Measurements from ENCODE around the gene HOXB2.

DNA sequence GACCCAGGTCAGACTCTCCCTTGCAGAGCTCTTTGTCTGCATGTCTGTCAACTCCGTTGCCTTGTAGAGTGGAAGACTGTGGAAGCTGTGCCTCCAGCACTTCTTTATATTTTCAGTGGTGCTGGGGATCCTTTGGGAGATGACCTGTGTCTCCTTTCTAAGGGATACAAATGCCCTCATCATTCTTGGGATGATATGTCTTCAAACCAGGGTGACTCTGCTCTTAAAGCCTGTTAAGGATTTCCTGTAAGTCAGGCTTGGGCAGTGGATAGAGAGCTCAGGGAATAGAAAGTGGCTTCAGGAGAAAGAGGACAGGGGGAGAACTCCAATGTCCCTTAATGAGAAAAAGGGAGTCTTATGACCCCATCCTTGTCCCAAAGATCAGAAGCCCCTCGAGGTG is 43.6 kb upstream of the HOXB2 start:
- TF ChIP-seq, protein P1, sequence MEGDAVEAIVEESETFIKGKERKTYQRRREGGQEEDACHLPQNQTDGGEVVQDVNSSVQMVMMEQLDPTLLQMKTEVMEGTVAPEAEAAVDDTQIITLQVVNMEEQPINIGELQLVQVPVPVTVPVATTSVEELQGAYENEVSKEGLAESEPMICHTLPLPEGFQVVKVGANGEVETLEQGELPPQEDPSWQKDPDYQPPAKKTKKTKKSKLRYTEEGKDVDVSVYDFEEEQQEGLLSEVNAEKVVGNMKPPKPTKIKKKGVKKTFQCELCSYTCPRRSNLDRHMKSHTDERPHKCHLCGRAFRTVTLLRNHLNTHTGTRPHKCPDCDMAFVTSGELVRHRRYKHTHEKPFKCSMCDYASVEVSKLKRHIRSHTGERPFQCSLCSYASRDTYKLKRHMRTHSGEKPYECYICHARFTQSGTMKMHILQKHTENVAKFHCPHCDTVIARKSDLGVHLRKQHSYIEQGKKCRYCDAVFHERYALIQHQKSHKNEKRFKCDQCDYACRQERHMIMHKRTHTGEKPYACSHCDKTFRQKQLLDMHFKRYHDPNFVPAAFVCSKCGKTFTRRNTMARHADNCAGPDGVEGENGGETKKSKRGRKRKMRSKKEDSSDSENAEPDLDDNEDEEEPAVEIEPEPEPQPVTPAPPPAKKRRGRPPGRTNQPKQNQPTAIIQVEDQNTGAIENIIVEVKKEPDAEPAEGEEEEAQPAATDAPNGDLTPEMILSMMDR (IDR thresholded peaks at IDR 0.05; ENCODE audit: low read depth, low read length) = no peak
- no peak for TF ChIP-seq EZH2phosphoT487 (IDR thresholded peaks at IDR 0.05; ENCODE audit: low read depth)

Measured in OCI-LY3 (cell line).